Right atrium auricular region (tissue), 2 donors: Measurements from ENCODE around the gene NR2F1. TPM values are rescaled to one million over a fixed set of nuclear protein-coding genes. Genes with fewer than 3 reads are reported as not detected.

Experiments used
- DNase-seq: peaks from one replicate; pipeline ENCODE4 v3.0.0-alpha.2; 2019; ENCODE audit warnings: low spot score
- H3K27ac ChIP-seq, 2 donors: fragments of 200-600 bp; sonication (generic); 1 replicate in 1 of 2; 2 replicates in 1 of 2; pipeline ENCODE4 v1.5.1; 2016 to 2019
- H3K27me3 ChIP-seq, 2 donors: fragments of 200-600 bp; sonication (generic); one replicate each; pipeline versions ENCODE4 v1.5.1 to v1.6.0; 2017 to 2019
- H3K36me3 ChIP-seq: fragments of 200-600 bp; sonication (generic); one replicate; pipeline ENCODE4 v1.5.1; 2016
- H3K4me1 ChIP-seq, 2 donors: fragments of 200-600 bp; sonication (generic); one replicate each; pipeline versions ENCODE4 v1.5.1 to v1.6.0; 2017 to 2019
- H3K4me3 ChIP-seq, 2 donors: fragments of 200-600 bp; sonication (generic); 1 replicate in 1 of 2; 2 replicates in 1 of 2; pipeline ENCODE4 v1.5.1; 2017 to 2019; ENCODE audit warnings: mild to moderate bottlenecking in 1 of 2, moderate library complexity in 1 of 2
- H3K9me3 ChIP-seq, 2 donors: fragments of 200-600 bp; sonication (generic); one replicate each; pipeline ENCODE4 v1.5.1; 2019
- total RNA-seq, 2 donors: library from RNA; depleted of rRNA; stranded (reverse); fragments of >200 nt; gene quantifications; one replicate each; pipeline ENCODE4 v1.1.0, GENCODE V29; 2016
- TF ChIP-seq, protein P1 (sequence below), 2 donors: fragments of 200-600 bp; sonication (generic); IDR thresholded peaks; one replicate each; pipeline ENCODE4 v1.5.1; 2019; ENCODE audit warnings: antibody characterized with exemption in 2 of 2

NR2F1 gene
- total RNA-seq, 2 donors from 2014 or later: 35.3 to 37.6 TPM

DNA sequence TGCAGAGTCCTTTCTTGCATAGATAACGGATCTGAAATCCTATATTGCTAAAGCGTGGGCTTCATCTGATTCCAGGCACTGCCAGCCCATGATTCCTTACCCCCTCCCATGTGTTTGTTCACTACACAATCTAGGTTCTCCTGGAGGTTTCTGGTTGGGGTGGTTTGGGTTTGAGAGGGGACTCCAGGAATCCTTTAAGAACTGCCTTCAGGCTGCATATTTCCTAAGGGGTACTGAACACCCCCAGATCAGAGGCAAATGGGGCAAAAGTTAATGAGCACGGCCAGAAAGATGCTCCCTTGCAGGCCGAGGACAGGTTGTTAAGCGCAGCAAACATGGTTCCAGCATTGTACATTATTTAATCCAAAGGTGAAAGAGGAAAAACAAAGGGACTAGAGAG lies 9.9 kb downstream of the NR2F1 start:
- no peak for DNase-seq
- H3K27ac ChIP-seq: peak overlapping the region; percentile 26 to 55
- TF ChIP-seq, protein P1, sequence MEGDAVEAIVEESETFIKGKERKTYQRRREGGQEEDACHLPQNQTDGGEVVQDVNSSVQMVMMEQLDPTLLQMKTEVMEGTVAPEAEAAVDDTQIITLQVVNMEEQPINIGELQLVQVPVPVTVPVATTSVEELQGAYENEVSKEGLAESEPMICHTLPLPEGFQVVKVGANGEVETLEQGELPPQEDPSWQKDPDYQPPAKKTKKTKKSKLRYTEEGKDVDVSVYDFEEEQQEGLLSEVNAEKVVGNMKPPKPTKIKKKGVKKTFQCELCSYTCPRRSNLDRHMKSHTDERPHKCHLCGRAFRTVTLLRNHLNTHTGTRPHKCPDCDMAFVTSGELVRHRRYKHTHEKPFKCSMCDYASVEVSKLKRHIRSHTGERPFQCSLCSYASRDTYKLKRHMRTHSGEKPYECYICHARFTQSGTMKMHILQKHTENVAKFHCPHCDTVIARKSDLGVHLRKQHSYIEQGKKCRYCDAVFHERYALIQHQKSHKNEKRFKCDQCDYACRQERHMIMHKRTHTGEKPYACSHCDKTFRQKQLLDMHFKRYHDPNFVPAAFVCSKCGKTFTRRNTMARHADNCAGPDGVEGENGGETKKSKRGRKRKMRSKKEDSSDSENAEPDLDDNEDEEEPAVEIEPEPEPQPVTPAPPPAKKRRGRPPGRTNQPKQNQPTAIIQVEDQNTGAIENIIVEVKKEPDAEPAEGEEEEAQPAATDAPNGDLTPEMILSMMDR (IDR thresholded peaks at IDR 0.05): no peak

DNA sequence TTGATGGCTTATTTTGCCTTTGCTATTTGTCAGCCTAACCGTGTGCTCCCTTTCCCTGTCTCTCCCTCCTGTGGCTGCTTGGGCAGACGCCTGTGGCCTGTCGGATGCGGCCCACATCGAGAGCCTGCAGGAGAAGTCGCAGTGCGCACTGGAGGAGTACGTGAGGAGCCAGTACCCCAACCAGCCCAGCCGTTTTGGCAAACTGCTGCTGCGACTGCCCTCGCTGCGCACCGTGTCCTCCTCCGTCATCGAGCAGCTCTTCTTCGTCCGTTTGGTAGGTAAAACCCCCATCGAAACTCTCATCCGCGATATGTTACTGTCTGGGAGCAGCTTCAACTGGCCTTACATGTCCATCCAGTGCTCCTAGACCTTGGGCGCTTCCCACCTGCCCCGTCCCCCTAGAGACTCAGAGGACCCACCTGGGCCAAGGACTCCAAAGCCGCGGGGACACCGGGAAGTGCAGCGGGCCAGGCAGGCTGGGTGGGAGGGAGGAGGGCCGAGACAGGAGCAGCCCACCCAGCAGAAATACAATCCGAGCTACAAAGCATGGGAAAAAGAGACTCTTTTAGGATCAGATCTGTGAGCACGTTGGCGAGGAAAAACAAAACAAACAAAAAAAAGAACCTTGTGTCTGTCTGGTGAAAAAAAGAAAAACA lies 10.6 kb downstream of the NR2F1 start:
- H3K27ac ChIP-seq: peak overlapping the region; percentile 26 to 55
- no peaks in the 10 kb centered on the region for H3K9me3 ChIP-seq
- TF ChIP-seq, protein P1 (IDR thresholded peaks at IDR 0.05): no peak
- peaks cover 0 to 4% of the 10 kb centered on the region in 2 donors for H3K27me3 ChIP-seq
- peaks cover 4% of the 10 kb centered on the region for H3K36me3 ChIP-seq
- peaks cover 0 to 66% of the 10 kb centered on the region in 2 donors for H3K4me1 ChIP-seq
- DNase-seq: no peak
- peak overlapping the region in 1 of 2 donors; percentile 16 for H3K4me3 ChIP-seq

More for the DNA sequence above, 9.9 kb downstream of the NR2F1 start:
- H3K4me3 ChIP-seq: no peak overlapping the region
- peaks cover 7% of the 10 kb centered on the region for H3K36me3 ChIP-seq
- H3K9me3 ChIP-seq: no peaks in the 10 kb centered on the region
- peaks cover 0 to 4% of the 10 kb centered on the region in 2 donors for H3K27me3 ChIP-seq
- peaks cover 0 to 63% of the 10 kb centered on the region in 2 donors for H3K4me1 ChIP-seq

DNA sequence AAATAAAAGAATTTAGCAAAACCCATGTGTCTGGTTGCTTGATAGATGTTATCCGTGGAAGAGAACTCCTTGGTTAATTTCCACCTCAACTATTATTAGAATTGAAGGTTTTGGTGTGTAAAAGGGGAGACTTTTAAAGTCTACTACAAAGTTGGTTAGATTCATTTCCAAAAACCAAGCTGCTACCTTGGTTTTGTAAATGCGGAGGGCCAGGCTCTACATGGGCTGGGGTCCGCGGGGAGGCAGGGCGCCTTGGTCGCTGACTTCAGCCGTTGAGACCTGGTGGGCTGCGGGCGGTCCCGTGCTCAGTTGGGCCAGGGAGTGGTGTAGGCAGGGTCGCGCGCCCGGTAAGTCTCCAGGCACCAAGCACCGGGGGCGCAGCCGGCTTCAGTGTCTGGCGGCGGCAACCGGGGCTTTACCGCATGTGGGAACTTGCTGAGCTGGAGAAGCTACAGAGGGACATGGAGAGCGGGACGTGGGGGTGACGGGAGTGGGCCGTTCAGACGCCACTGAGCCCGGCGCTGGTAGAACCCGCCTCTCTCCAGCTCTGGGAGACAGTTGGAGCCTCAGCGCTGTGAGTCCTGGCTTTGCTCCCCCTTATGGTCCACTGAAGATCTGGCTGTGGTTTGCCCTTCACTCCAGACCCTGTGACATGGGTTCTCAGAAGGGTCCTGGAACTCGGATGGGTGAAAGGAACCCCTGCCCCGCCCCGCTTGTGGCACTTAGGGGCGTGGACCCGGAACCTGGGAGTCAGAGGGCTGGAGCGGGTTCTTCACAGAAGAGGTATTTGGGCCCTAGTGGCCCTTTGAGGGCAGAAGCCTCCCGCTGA lies 11.8 kb downstream of the NR2F1 start:
- no peak for DNase-seq
- peak overlapping the region in 1 of 2 donors; percentile 14 for H3K4me3 ChIP-seq
- H3K9me3 ChIP-seq: no peaks in the 10 kb centered on the region
- TF ChIP-seq, protein P1 (IDR thresholded peaks at IDR 0.05): no peak
- H3K27ac ChIP-seq: peak overlapping the region; percentile 71 to 85
- H3K36me3 ChIP-seq: no peaks in the 10 kb centered on the region
- H3K4me1 ChIP-seq: peaks cover 0 to 67% of the 10 kb centered on the region in 2 donors
- peaks cover 0 to 4% of the 10 kb centered on the region in 2 donors for H3K27me3 ChIP-seq

DNA sequence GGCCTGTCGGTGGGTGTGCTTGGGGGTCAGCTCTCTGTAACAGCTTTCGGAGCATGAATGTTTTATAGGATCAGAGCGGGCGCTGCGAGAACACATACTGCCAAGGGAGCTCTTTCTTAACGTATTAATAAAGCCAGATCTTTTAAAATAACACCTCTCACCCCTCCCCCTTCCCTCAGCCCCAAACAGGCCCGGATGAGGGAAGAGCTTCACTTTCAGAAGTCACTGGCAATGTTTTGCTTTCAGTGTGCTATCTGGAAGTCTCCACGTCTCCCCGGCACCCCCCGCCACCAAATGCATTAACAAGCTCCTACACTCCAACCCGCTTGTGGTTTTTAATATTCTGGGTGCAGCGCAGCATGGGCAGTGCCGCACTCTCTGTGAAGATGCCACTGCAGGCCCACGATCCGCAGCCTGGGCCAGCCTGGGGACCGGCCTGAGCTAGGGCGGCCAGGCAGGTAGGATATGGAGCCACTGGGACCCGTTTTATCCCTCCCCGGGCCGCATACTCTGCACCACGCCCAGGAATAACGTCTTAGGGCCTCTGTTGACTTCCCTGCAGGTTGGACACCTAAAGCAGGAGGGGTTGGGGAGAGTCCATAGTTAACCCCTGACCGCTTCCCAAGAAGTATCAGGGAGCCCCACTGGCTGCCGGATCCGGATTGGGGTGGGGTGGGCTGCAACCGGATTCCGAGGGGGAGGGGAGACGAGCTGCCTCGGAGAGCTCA lies 12.6 kb downstream of the NR2F1 start:
- no peaks in the 10 kb centered on the region for H3K36me3 ChIP-seq
- H3K9me3 ChIP-seq: no peaks in the 10 kb centered on the region
- H3K4me1 ChIP-seq: peaks cover 0 to 60% of the 10 kb centered on the region in 2 donors
- no peak for DNase-seq
- peaks cover 0 to 4% of the 10 kb centered on the region in 2 donors for H3K27me3 ChIP-seq
- H3K4me3 ChIP-seq: peak overlapping the region in 1 of 2 donors; percentile 14
- H3K27ac ChIP-seq: peak overlapping the region; percentile 71 to 85
- TF ChIP-seq, protein P1 (IDR thresholded peaks at IDR 0.05): no peak

GRCh38 chr5:93596310-93596675 lies 13.3 kb downstream of the NR2F1 start:
- Histone ChIP-seq H3K4me1 (peaks cover 0 to 54% of the 10 kb centered on the region in 2 donors), H3K9me3 (no peaks in the 10 kb centered on the region), H3K27me3 (peaks cover 0 to 4% of the 10 kb centered on the region in 2 donors), H3K4me3 (no peak overlapping the region), H3K36me3 (no peaks in the 10 kb centered on the region), H3K27ac (peak overlapping the region; percentile 69 to 85)
- TF ChIP-seq, protein P1 (IDR thresholded peaks at IDR 0.05): no peak
- DNase-seq: no peak
